Body of pancreas (tissue), 4 donors: ENCODE results near the gene SYNE1. TPM values are rescaled to one million over a fixed set of nuclear protein-coding genes. Genes with fewer than 3 reads are reported as not detected.

Experiments
- ATAC-seq: fragments of 150-250 bp; one replicate; pipeline ENCODE4 v1.9.1; 2016
- DNase-seq, 4 donors: peaks; one replicate each; pipeline ENCODE4 v3.0.0-alpha.2; 2019
- H3K27ac ChIP-seq, 4 donors: fragments of 200-600 bp; sonication (generic); 1 replicate in 3 of 4; 2 replicates in 1 of 4; pipeline versions ENCODE4 v1.5.1 to v1.6.1; 2016 to 2019; ENCODE audit warnings: mild to moderate bottlenecking in 1 of 4, mixed read lengths in 1 of 4, moderate library complexity in 1 of 4
- H3K27me3 ChIP-seq, 2 donors: fragments of 200-600 bp; sonication (generic); one replicate each; pipeline ENCODE4 v1.6.0; 2016; ENCODE audit warnings: mild to moderate bottlenecking in 1 of 2
- H3K36me3 ChIP-seq, 2 donors: fragments of 200-600 bp; sonication (generic); replicated peaks in 1 of 2; 2 replicates each; pipeline ENCODE4 v1.5.1; 2016; ENCODE audit warnings: low read depth in 2 of 2; ENCODE audit not compliant: insufficient read depth in 1 of 2
- H3K4me1 ChIP-seq: fragments of 200-600 bp; sonication (generic); one replicate; pipeline ENCODE4 v1.6.0; 2016
- H3K4me3 ChIP-seq, 2 donors: fragments of 200-600 bp; sonication (generic); 1 replicate in 1 of 2; 2 replicates in 1 of 2; pipeline ENCODE4 v1.5.1; 2016 to 2019
- H3K9me3 ChIP-seq, 3 donors: fragments of 200-600 bp; sonication (generic); 1 replicate in 2 of 3; 2 replicates in 1 of 3; pipeline ENCODE4 v1.5.1; 2016
- POLR2A ChIP-seq, 3 donors: fragments of 450-650 bp; IDR thresholded peaks; one replicate each; pipeline ENCODE4 v1.6.1; 2016; ENCODE audit warnings: antibody characterized with exemption in 3 of 3, mild to moderate bottlenecking in 2 of 3
- WGBS, 2 donors: methylation state at CpG; one replicate each; pipeline ENCODE4 v1.1.5; 2017; 5-methylcytosine and 5-hydroxymethylcytosine counted together
- intact Hi-C: fragments of 100-400 bp; cut with DNase I; formaldehyde crosslinking; loops from one replicate; pipeline ENCODE4 v1.15.1; 2023
- total RNA-seq, 2 donors: library from RNA; depleted of rRNA; stranded (reverse); fragments of >200 nt; gene quantifications; one replicate each; pipeline ENCODE4 v1.1.0, GENCODE V29; 2016
- TF ChIP-seq, protein P1 (sequence below), 7 experiments: fragments of 450-650 bp in 4 of 7; fragments of 200-600 bp in 3 of 7; sonication (generic) in 3 of 7; IDR thresholded peaks; one replicate each; pipeline ENCODE4 v1.5.1; 2016 to 2019; ENCODE audit warnings: antibody characterized with exemption in 7 of 7

Gene SYNE1
- total RNA-seq, 2 donors from 2014 or later, result 109 to 123 TPM

DNA sequence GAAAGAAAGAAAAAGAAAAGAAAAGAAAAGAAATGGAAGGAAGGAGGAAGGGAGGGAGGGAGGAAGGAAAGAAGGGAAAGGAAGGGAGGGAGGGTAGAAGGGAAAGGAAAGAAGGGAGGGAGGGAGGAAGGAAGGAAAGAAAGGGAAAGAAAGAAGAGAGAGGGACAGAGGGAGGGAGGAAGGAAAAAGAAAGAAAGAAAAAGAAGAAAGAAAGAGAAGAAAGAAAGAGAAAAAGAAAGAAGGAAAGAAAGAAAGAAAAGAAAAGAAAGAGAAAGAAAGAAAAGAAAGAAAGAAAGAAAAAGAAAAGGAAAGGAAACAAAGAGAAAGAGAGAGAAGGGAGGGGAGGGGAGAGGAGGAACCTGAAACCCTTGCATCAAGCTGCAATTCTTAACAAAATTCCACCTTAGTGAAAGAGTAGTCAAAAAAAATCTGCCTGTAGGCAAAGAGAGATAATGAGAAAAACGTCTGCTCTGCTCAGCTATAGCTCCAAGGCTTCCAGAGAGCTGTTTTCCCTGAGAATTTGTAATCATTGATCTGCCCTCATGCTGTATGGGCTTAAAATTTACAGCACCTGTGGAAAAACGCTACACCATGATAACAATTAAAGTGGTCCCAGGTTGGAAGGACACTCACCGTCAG lies 43.8 kb upstream of the SYNE1 start:
- Histone ChIP-seq H3K36me3 (no peaks in the 10 kb centered on the region), H3K4me1 (no peaks in the 10 kb centered on the region), H3K4me3 (no peak overlapping the region), H3K27me3 (no peaks in the 10 kb centered on the region), H3K9me3 (no peaks in the 10 kb centered on the region), H3K27ac (no peak overlapping the region)
- intact Hi-C loops, result no loop called here
- ATAC-seq (no peak), DNase-seq (no peak)
- WGBS, 2 donors, result 8 to 13% methylated on average over 3 of the region's 3 CpGs
- TF ChIP-seq, protein P1, sequence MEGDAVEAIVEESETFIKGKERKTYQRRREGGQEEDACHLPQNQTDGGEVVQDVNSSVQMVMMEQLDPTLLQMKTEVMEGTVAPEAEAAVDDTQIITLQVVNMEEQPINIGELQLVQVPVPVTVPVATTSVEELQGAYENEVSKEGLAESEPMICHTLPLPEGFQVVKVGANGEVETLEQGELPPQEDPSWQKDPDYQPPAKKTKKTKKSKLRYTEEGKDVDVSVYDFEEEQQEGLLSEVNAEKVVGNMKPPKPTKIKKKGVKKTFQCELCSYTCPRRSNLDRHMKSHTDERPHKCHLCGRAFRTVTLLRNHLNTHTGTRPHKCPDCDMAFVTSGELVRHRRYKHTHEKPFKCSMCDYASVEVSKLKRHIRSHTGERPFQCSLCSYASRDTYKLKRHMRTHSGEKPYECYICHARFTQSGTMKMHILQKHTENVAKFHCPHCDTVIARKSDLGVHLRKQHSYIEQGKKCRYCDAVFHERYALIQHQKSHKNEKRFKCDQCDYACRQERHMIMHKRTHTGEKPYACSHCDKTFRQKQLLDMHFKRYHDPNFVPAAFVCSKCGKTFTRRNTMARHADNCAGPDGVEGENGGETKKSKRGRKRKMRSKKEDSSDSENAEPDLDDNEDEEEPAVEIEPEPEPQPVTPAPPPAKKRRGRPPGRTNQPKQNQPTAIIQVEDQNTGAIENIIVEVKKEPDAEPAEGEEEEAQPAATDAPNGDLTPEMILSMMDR (IDR thresholded peaks at IDR 0.05), result no peak
- no peak for TF ChIP-seq POLR2A (IDR thresholded peaks at IDR 0.05)

DNA sequence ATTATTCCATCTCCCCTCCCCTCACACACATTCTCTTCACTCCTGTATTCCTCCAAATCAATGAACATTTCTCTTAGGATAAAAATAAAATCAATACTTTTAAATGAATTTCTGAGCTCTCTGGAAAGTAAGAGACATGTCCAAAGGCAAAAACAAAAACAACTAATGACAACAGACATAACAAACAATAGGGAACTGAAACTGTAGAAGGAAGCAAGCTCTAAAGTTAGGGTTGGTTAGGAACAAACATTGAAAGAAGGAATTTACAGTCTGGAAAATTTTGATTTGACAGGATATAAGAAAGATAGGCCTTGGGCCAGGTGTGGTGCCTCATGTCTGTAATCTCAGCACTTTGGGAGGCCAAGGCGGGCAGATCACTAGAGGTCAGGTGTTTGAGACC lies 43.0 kb upstream of the SYNE1 start:
- ATAC-seq, result no peak

DNA sequence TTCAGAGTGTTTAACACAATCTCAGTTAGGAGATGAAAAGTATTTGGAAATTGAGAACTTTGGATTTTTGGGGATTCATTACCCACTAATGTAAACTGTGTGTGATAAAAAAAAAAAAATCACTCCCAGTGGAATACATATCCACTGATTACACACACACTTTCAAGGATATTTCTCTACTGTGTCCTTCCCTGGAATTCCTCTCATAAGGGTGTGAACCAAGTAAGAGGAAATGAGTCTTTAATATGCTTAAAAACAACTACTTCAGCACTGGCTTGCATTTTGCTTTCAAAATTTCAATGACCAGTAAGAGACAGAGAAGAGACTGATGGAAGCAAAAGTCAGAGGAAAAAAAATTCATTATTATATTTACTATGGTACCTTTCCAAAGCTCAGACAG lies 36.1 kb upstream of the SYNE1 start:
- DNase-seq, result no peak
- no peak for ATAC-seq
- Histone ChIP-seq H3K36me3 (no peaks in the 10 kb centered on the region), H3K27ac (no peak overlapping the region), H3K9me3 (no peaks in the 10 kb centered on the region), H3K4me1 (no peaks in the 10 kb centered on the region), H3K27me3 (no peaks in the 10 kb centered on the region), H3K4me3 (no peak overlapping the region)
- intact Hi-C loops, result no loop called here
- TF ChIP-seq, protein P1 (IDR thresholded peaks at IDR 0.05), result no peak
- no peak for TF ChIP-seq POLR2A (IDR thresholded peaks at IDR 0.05)

More for the DNA sequence above, 43.0 kb upstream of the SYNE1 start:
- Histone ChIP-seq H3K4me3 (no peak overlapping the region), H3K4me1 (no peaks in the 10 kb centered on the region), H3K9me3 (no peaks in the 10 kb centered on the region), H3K27ac (no peak overlapping the region), H3K36me3 (no peaks in the 10 kb centered on the region), H3K27me3 (no peaks in the 10 kb centered on the region)
- no peak for DNase-seq
- 67 to 79% methylated on average over 1 of the region's 1 CpG for WGBS, 2 donors
- TF ChIP-seq, protein P1 (IDR thresholded peaks at IDR 0.05), result no peak
- no peak for TF ChIP-seq POLR2A (IDR thresholded peaks at IDR 0.05)
- intact Hi-C loops, result no loop called here

DNA sequence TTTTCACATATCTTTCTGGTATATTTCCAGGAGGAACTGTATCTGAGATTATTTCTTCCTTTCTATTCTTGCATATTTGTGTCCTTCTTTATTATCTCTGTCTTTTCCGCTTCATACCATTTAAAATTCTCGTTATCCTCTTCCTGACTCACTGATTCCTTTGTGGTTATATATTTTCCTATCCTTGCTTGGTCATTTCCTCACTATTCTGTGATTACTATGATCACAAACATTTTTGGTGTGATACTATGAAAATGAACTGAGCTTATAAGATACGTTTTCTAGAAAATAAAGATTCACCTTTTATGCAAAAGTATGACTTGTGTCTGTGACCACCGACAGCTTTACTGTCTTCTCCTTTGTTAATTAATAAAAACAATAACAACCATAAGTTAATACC lies 34.0 kb upstream of the SYNE1 start:
- no peak overlapping the region for H3K27ac ChIP-seq
- WGBS, 2 donors, result 28 to 41% methylated on average over 4 of the region's 4 CpGs
- TF ChIP-seq POLR2A (IDR thresholded peaks at IDR 0.05), result no peak
- TF ChIP-seq, protein P1 (IDR thresholded peaks at IDR 0.05), result no peak
- H3K9me3 ChIP-seq, result no peaks in the 10 kb centered on the region
- ATAC-seq (no peak), DNase-seq (no peak)
- no peaks in the 10 kb centered on the region for H3K27me3 ChIP-seq
- no peak overlapping the region for H3K4me3 ChIP-seq
- H3K4me1 ChIP-seq, result no peaks in the 10 kb centered on the region
- intact Hi-C loops, result no loop called here
- H3K36me3 ChIP-seq, result no peaks in the 10 kb centered on the region

DNA sequence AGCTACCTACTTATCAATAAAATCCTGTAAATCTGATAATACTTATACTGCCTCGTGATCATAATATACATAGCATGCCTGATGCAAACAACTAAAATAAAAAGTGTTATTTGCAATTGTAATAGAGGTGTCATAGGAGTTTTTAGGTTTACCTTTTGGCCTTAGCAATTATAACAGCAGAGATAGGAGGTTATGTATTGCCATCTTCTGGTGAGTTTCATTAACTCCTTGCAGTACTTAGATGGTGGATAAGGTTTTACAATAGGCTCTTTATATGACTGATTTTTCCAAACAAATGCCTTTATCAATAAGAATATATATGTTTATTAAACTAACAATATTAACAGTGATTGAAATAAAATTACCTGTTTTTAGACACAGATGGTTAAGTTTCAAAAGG lies 32.7 kb upstream of the SYNE1 start:
- H3K4me1 ChIP-seq, result no peaks in the 10 kb centered on the region
- H3K27ac ChIP-seq, result no peak overlapping the region
- no peak for TF ChIP-seq POLR2A (IDR thresholded peaks at IDR 0.05)
- TF ChIP-seq, protein P1 (IDR thresholded peaks at IDR 0.05), result peak in 2 of 7 experiments; percentile 17 to 31
- no peaks in the 10 kb centered on the region for H3K27me3 ChIP-seq
- no peaks in the 10 kb centered on the region for H3K9me3 ChIP-seq
- ATAC-seq, result no peak
- no peak for DNase-seq
- H3K4me3 ChIP-seq, result no peak overlapping the region
- no peaks in the 10 kb centered on the region for H3K36me3 ChIP-seq
- intact Hi-C loops, result no loop called here
- WGBS, 2 donors, result 21 to 27% methylated on average over 1 of the region's 1 CpG
